ENCODE data around the gene SNRPE. TPM values are rescaled to one million over a fixed set of nuclear protein-coding genes. Genes with fewer than 3 reads are reported as not detected.
"Not testable (repeated sequence)": the region's sequence is repeated elsewhere in the genome, so short reads cannot be mapped to it uniquely, and the experiment has no call there.

The SNRPE gene
- polyA plus RNA-seq (2013, experiment 1 of 2; ENCODE audit: insufficient read length) = 161 TPM
- polyA plus RNA-seq (2013, experiment 2 of 2; ENCODE audit: insufficient read length) = 112 TPM

- DNase-seq = peak; percentile 98
Measured at GRCh38 chr1:203861379-203862184, at the start of gene SNRPE. Gene SNRPE (plus strand): TSS chr1:203861599. CDS start chr1:203861660, 61 bp downstream.

- no peak for DNase-seq
Measured at GRCh38 chr1:203813581-203814341, 47.6 kb upstream of the SNRPE start.

DNA sequence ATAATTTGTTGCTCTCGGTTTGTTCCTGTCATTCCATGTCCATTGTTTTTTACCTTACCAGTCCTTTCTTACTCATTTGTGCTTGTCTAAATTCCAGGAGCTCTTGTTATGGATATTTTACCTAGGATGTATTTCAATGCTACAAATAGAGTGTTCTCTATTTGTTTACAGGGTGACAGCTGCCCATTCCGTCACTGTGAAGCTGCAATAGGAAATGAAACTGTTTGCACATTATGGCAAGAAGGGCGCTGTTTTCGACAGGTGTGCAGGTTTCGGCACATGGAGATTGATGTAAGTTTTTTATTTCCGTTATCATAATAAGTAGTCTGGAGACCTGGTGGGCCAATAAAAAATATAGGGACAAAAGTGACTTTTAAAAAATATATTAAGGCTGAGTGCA lies 43.0 kb upstream of the SNRPE start:
- DNase-seq = no peak

DNA sequence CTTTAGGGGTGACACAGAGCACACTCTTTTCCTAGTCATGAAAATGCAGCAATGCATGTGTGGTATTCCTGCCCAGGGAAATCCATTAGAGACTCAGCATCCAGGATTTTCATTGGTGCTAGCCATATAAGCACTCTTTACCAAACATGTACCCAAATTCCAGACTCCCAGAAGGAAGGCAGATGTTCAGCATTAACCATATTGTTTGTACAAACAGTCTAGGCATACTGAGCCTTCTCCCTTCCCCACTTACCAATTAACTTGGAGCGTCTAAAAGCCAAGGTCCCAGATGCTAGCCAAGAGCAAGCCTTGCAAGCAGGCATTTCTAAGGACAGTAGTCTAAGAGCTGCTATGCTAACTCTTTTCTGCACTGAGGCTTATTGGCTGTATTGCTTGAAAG lies 38.1 kb upstream of the SNRPE start:
- DNase-seq = no peak

DNA sequence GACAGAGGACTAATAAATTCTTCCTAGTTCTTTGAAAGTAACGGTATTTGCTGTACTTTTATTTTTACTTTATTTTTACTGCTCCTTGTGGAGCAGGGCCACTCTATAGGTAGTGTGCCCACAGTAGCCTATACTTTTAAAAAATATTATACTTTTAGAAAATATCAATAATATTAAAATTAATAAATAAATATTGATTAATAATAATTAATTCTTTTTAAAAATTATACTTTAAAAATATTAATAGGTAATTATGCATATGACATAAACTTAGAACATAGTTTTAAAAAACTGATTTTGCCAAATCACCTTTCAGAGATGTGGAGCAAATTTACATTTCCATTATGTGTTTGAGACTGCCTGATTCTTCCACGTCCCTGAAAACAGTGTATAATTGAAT lies 35.2 kb upstream of the SNRPE start:
- no peak for DNase-seq

- peak; percentile 12 for DNase-seq
Measured at GRCh38 chr1:203828002-203828401, 33.4 kb upstream of the SNRPE start.

DNA sequence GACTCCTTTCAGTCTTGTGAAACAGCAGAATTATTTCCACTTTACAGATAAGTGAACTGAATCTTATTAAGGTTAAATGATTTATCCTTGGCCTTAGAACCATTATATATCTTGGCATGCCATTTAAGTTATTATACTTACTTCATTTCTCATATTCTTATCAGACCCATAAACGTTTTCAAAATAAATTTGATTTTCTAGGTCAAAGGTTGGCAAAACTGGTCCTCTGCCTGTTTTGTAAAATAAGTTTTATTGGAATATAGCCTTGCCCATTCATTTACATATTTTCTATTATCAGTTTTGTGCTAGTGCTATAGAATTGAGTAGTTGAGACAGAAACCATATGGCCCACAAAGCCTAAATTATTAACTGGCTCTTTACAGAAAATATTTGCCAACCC lies 32.9 kb upstream of the SNRPE start:
- no peak for DNase-seq

DNA sequence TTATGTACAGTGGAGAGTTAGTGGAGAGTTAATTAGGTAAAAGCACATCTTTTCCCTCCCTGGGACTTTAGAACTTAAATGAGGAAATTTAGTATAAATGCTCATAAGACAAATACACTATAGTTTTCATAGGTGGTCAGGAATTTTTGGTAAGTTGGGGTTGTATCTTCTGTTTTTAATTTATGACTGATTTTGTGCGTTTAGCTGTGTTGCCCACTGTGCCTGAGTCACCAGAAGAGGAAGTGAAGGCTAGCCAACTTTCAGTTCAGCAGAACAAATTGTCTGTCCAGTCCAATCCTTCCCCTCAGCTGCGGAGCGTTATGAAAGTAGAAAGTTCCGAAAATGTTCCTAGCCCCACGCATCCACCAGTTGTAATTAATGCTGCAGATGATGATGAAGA lies 32.2 kb upstream of the SNRPE start:
- DNase-seq = not testable (repeated sequence)

DNA sequence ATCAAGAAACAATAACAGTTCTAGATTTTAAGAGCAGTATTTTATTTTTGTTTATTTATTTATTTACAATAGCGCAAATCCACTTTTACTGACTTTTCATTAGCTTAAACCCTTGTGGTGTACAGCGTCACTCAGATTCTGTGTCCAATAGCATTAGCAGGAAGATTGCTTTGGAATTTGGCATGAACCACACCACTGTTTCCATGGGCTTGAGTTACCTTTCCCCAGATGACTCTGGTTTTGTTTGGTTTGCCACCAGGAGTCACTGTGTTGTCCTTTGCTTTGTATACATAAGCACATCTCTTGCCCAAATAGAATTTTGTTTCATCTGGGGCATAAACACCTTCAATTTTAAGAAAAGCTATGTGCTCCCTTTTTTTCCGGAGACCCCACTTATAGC lies 25.9 kb upstream of the SNRPE start:
- no peak for DNase-seq

DNA sequence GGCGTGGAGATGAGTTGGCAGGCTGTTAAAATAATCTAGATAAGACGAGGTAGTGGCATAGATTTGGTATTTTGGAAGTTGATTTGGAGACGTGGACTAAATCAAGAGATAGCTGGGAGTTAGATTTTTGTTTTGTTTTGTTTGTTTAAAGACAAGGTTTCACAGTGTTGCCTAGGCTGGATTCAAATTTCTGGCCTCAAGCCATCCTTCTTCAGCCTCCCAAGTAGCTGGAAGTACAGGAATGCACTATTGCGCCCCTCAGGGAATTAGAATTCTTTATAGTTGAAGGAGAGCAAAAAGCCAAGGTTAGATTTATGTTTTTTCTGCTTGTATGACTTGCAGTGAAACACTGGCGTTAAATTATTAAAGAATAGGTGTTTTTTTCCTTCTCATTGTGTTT lies 22.3 kb upstream of the SNRPE start:
- DNase-seq = peak; percentile 88

DNA sequence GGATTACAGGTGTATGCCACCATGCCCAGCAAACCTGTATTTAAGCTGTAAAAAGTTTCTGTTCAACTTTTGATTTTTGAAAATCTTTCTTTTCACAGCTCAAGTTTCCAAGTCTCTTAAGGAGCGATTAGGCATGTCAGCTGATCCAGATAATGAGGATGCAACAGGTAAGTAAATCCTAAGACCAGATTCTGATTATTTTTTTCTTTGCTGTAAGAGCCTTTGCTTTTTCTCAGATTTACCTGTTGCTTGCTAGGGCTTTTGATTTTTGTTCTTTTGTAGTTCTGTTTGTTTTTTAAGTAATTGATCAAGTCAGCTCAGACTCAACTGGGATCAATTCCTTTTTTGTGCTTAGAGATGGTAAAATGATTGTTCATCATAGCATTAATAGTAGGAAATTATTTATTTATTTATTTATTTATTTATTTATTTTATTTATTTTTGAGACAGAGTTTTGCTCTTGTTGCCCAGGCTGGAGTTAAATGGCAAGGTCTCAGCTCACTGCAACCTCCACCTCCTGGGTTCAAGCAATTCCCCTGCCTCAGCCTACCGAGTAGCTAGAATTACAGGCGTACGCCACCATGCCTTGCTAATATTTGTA lies 21.1 kb upstream of the SNRPE start:
- no peak for DNase-seq

GRCh38 chr1:203842559-203842876 lies 18.9 kb upstream of the SNRPE start:
- DNase-seq = no peak

- no peak for DNase-seq
Measured at GRCh38 chr1:203843435-203843834, 18.0 kb upstream of the SNRPE start.

GRCh38 chr1:203853112-203853511 lies 8.3 kb upstream of the SNRPE start:
- DNase-seq = not testable (repeated sequence)

DNA sequence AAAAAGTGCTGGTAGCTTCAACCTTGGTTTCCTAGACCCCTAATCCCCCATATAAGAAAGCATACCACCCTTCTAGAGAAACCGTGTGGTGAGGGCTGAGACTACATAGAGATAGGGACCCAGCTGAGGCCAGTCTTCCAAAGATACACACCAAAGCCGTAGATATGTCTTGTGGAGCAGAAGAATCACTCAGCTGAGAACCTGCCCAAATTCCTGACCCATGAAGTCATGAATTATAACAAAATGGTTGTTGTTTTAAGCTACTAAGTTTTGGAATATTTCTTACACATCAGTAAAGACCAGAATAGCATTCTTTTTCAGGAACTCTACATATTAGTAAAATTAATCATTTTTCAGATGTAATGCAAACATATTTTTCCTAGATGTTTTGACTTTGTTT lies 3.3 kb upstream of the SNRPE start:
- peak; percentile 96 for DNase-seq

GRCh38 chr1:203858975-203859374 lies 2.4 kb upstream of the SNRPE start:
- DNase-seq = peak; percentile 0

- DNase-seq = peak; percentile 22
Measured at GRCh38 chr1:203860396-203861025, 888 bp upstream of the SNRPE start.

DNA sequence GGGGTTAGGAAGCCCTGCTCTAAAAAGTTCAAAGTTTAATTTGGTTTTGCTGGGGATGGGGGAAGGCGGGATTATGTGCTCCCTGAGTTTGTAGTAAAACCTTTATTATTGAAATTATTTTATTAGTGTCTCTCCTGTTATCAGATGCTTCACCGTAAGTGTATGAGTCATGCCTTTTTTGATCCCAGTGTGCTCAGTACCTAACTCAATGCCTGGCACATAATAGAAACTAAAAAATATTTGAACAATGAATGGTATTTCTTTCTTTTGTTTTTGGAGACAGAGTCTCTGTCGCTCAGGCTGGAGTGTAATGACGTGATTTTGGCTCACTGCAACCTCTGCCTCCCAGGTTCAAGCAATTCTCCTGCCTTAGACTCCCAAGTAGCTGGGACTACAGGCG lies 6.4 kb downstream of the SNRPE start:
- no peak for DNase-seq

- no peak for DNase-seq
Measured at GRCh38 chr1:203870245-203870644, 8.8 kb downstream of the SNRPE start.

DNA sequence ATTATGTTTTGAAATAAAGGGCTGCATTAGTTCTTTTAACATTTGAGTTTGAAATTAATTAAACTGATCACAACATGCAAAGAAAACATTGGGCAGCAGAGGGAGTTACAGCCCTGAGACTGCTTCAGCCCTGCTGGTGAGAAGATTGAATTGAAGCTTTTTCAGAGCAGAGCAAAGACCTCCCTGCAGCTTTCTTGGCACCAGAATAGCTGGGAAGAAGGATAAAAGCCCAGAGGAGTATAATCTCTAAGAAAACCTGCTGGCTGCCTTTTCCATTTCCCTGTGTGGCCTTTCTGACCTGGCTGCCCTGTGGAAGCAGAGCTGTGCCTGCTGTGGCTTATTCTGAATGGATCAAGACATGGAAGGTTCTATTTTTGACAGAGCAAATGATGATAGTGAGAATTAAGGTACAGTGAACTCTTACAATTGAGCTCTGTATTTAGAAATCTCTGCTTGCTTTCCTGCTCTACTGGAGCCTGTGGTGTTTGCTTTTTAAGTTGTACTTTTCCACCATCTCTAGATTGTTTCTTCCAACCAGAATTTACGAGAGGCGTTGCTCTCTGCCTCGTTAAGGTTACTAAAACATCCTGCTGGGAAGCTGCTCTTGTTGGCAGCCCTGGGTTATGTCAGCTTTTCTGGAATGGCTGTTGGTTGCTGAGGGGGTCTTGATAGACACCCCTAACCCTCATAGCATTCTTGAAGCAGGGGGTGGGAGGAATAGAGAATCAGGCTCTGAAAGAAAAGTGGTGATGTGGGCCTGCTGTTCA lies 9.9 kb downstream of the SNRPE start:
- peak; percentile 68 for DNase-seq

- no peak for DNase-seq
Measured at GRCh38 chr1:203873094-203873493, 11.7 kb downstream of the SNRPE start.

DNA sequence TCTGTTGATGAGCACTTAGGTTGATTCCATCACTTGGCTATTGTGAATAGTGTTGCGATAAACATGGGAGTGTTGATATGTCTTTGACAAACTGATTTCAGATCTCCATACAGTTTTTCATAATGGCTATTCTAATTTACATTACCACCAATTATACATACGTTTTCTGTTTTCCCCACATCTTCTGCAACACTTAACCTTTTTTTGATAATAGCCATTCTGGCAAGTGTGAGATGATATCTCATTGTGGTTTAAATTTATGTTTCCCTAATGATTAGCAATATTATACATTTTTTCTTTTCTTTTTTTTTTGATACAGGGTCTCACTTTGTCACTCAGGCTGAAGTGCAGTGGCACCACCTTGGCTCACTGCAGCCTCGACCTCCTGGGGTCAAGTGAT lies 17.0 kb downstream of the SNRPE start:
- no peak for DNase-seq

All from fibroblast of skin of back (primary cell).